Right atrium auricular region (tissue), 2 donors: ENCODE results near the gene RAB36. TPM values are rescaled to one million over a fixed set of nuclear protein-coding genes. Genes with fewer than 3 reads are reported as not detected.

ENCODE experiments used
- DNase-seq: peaks from one replicate; pipeline ENCODE4 v3.0.0-alpha.2; 2019; ENCODE audit warnings: low spot score
- H3K27ac ChIP-seq, 2 donors: fragments of 200-600 bp; sonication (generic); 1 replicate in 1 of 2; 2 replicates in 1 of 2; pipeline ENCODE4 v1.5.1; 2016 to 2019
- H3K27me3 ChIP-seq, 2 donors: fragments of 200-600 bp; sonication (generic); one replicate each; pipeline versions ENCODE4 v1.5.1 to v1.6.0; 2017 to 2019
- H3K36me3 ChIP-seq: fragments of 200-600 bp; sonication (generic); one replicate; pipeline ENCODE4 v1.5.1; 2016
- H3K4me1 ChIP-seq, 2 donors: fragments of 200-600 bp; sonication (generic); one replicate each; pipeline versions ENCODE4 v1.5.1 to v1.6.0; 2017 to 2019
- H3K4me3 ChIP-seq, 2 donors: fragments of 200-600 bp; sonication (generic); 1 replicate in 1 of 2; 2 replicates in 1 of 2; pipeline ENCODE4 v1.5.1; 2017 to 2019; ENCODE audit warnings: mild to moderate bottlenecking in 1 of 2, moderate library complexity in 1 of 2
- H3K9me3 ChIP-seq, 2 donors: fragments of 200-600 bp; sonication (generic); one replicate each; pipeline ENCODE4 v1.5.1; 2019
- total RNA-seq, 2 donors: library from RNA; depleted of rRNA; stranded (reverse); fragments of >200 nt; gene quantifications; one replicate each; pipeline ENCODE4 v1.1.0, GENCODE V29; 2016
- TF ChIP-seq, protein P1 (sequence below), 2 donors: fragments of 200-600 bp; sonication (generic); IDR thresholded peaks; one replicate each; pipeline ENCODE4 v1.5.1; 2019; ENCODE audit warnings: antibody characterized with exemption in 2 of 2

RAB36 gene
- total RNA-seq, 2 donors from 2014 or later: 0.59 to 2.0 TPM

DNA sequence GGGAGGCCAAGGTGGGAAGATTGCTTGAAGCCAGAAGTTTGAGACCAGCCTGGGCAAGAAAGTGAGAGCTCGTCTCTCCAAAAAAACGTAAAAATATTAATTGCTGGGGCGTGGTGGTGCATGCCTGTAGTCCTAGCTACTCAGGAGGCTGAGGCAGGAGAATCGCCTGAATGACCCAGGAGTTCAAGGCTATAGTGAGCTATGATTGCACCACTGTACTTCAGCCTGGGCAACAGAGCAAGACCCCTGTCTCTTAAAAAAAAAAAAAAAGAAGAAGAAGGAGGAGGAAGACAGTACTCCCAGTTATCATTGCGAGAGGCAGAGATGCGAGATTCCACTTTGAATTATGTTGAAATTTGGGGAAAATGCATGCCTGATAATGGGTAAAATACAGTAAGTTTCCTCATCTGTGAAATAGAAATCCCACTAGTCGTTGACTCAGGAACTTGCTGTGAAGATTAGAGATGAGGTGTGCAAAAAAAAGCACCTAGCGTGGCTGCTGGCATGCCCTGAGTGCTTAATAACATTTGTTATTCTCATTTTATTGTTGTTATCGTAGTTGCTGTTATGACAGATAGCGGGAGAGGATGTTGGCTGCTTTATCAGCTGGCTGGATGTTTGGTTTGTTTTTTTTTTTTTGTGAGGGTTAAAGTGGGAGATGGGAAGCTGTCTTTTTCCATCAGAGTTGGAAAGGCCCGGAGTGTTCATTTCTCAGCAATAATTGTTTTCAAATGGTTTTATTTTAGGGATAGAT is 68.5 kb downstream of the RAB36 start:
- Histone ChIP-seq H3K9me3 (no peaks in the 10 kb centered on the region), H3K27ac (no peak overlapping the region), H3K36me3 (no peaks in the 10 kb centered on the region), H3K4me1 (peaks cover 0 to 66% of the 10 kb centered on the region in 2 donors), H3K27me3 (no peaks in the 10 kb centered on the region), H3K4me3 (no peak overlapping the region)
- no peak for DNase-seq
- TF ChIP-seq, protein P1, sequence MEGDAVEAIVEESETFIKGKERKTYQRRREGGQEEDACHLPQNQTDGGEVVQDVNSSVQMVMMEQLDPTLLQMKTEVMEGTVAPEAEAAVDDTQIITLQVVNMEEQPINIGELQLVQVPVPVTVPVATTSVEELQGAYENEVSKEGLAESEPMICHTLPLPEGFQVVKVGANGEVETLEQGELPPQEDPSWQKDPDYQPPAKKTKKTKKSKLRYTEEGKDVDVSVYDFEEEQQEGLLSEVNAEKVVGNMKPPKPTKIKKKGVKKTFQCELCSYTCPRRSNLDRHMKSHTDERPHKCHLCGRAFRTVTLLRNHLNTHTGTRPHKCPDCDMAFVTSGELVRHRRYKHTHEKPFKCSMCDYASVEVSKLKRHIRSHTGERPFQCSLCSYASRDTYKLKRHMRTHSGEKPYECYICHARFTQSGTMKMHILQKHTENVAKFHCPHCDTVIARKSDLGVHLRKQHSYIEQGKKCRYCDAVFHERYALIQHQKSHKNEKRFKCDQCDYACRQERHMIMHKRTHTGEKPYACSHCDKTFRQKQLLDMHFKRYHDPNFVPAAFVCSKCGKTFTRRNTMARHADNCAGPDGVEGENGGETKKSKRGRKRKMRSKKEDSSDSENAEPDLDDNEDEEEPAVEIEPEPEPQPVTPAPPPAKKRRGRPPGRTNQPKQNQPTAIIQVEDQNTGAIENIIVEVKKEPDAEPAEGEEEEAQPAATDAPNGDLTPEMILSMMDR (IDR thresholded peaks at IDR 0.05): no peak

Other genes starting within 250 kb of the RAB36 start
- 1 to 10 TPM; 1.9 to 3.2 TPM for gene GNAZ, start 75.0 kb upstream of the RAB36 start, total RNA-seq
- gene RSPH14, start 3.5 kb upstream of the RAB36 start, total RNA-seq: not detected
- 10 to 100 TPM; 27.0 to 41.3 TPM for gene BCR, start 35.0 kb downstream of the RAB36 start, total RNA-seq